ENCODE data around the gene XPO1.

The XPO1 gene

DNA sequence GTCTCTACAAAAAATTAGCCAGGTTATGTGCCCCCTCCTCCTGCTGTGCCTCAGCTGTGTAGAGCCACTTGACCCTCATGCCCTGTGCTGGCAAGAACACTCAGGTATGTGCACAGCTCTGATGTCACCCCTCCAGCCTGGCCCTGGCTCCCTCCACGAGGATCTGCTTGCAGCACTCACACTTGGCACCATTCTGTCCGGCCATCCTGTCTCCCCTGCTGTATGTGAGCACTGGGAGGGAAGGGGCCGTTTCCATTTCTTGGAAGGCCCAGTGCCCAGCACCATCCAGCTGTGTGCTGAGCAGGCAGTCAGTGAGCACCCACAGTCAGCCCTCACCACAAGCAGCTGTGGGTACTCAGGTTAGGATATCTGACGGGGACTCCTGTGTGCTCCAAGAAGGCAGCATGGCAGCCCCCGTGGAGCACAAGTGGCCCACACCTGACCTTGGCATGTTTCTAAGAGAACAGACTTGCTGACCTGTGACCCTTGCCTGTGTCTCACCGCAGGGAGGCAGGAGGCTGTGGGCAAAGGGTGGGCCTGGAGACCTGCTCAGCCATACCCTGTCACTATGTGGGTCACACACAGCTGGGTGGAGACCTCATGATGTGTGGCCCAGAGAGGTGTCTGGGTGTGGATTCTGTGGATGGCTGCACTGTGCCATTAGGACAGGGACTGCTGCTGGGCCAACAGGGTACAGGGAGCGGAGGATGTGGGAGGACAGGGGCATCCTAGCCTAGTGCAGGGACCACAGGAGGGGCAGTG lies 98.7 kb downstream of the XPO1 start:
- no peak overlapping the region for H3K27ac ChIP-seq
- DNase-seq (ENCODE audit: low read depth, low spot score) = no peak

DNA sequence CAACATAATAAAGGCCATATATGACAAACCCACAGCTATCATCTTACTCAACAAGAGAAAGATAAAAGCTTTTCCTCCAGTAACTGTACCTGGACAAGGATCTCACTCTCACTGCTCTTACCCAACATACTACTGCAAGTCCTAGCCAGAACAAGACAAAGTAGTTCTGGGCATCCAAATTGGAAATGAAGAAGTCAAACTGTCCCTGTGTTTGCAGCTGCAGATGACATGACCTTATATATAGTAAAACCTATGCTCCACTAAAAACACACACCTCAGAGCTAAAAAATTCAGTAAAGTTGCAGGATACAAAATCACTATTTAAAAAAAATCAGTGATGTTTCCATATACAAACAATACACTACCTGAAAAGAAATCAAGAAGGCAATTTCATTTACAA lies 99.5 kb downstream of the XPO1 start:
- H3K27ac ChIP-seq = no peak overlapping the region
- DNase-seq (ENCODE audit: low read depth, low spot score) = no peak

DNA sequence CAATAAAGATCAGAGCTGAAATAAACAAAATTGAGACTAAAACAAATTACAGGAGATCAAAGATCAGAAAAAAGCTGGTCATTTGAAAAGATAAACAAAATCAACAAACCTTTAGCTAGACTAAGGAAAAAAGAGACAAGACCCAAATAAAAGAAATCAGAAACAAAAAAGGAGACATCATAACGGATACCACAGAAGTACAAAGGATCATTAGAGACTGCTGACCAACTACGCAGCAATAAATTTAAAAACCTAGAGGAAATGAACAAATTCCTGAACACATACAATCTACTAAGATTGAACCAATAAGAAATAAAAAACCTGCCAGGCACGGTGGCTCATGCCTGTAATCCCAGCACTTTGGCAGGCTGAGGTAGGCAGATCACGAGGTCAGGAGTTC lies 101.0 kb downstream of the XPO1 start:
- H3K27ac ChIP-seq = no peak overlapping the region
- DNase-seq (ENCODE audit: low read depth, low spot score) = no peak

- no peak overlapping the region for H3K27ac ChIP-seq
- no peak for DNase-seq (ENCODE audit: low read depth, low spot score)
These were observed 102.1 kb downstream of the XPO1 start for GRCh38 chr2:61436092-61436491.

GRCh38 chr2:61435291-61435690 lies 102.9 kb downstream of the XPO1 start:
- no peak overlapping the region for H3K27ac ChIP-seq

DNA sequence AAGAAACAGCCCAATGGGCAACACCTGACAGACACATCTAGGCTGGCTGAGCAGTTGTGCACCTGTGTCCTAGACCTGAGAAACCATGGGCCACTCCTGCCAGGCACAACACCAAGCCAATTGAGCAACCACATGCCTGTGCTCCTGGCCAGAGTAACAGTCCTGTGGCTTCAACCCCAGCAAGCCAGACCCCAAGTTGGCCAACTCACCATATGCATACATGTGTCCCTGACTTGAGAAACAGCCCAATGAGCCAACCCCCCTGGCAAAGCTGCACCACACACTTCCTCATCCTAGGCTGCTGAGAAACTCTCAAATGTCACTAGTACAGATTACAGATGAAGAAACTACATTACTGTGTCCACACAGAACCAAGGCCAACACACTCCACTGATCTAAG lies 103.8 kb downstream of the XPO1 start:
- H3K27ac ChIP-seq = no peak overlapping the region
- no peak for DNase-seq (ENCODE audit: low read depth, low spot score)

More at GRCh38 chr2:61435291-61435690, 102.9 kb downstream of the XPO1 start:
- no peak for DNase-seq (ENCODE audit: low read depth, low spot score)

- no peak overlapping the region for H3K27ac ChIP-seq
These were observed 104.5 kb downstream of the XPO1 start for GRCh38 chr2:61433606-61434005.

DNA sequence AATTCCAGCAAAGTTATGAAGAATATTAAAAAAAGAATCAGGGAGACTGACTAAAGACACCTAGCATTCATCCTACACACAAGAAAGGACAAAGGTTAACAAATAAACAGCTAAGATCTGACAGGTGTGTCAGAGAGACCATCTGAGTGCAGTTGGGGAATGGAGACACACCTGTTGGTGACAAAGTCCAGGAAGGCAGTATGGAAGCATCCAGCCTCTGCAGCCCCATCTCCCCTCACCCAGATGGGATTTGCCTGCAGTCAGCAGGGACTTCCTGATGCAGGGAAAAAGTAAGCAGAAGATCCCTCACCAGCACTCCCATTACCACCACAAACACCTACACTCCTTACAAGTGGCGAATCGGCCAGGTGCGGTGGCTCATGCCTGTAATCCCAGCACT lies 105.2 kb downstream of the XPO1 start:
- H3K27ac ChIP-seq = no peak overlapping the region
- DNase-seq (ENCODE audit: low read depth, low spot score) = no peak

More at GRCh38 chr2:61433606-61434005, 104.5 kb downstream of the XPO1 start:
- no peak for DNase-seq (ENCODE audit: low read depth, low spot score)

GRCh38 chr2:61431345-61431744 lies 106.8 kb downstream of the XPO1 start:
- DNase-seq (ENCODE audit: low read depth, low spot score) = no peak
- H3K27ac ChIP-seq = no peak overlapping the region
